Heart right ventricle (tissue), 16 donors: ENCODE measurements around the gene TMEM267. TPM values are rescaled to one million over a fixed set of nuclear protein-coding genes. Genes with fewer than 3 reads are reported as not detected.

Source experiments
- ATAC-seq, 8 donors: fragments of 200-7000 bp; cut with Tn5 transposase; one replicate each; pipeline ENCODE4 v1.9.1; 2020; ENCODE audit warnings: mild to moderate bottlenecking in 8 of 8, moderate library complexity in 8 of 8, moderate number of reproducible peaks in 1 of 8
- DNase-seq, 2 donors: peaks; one replicate each; pipeline ENCODE4 v3.0.0-alpha.2; 2020
- H3K27ac ChIP-seq, 10 donors: fragments of 200-600 bp; sonication (generic) in 2 of 10; one replicate each; pipeline versions ENCODE4 v1.5.0 to v1.8.0; 2020 to 2022; ENCODE audit warnings: mild to moderate bottlenecking in 3 of 10
- H3K27me3 ChIP-seq, 7 donors: fragments of 200-600 bp; one replicate each; pipeline ENCODE4 v1.8.0; 2021 to 2022; ENCODE audit warnings: mild to moderate bottlenecking in 2 of 7
- H3K36me3 ChIP-seq, 9 donors: fragments of 200-600 bp; sonication (generic) in 1 of 9; one replicate each; pipeline versions ENCODE4 v1.5.0 to v1.8.0; 2020 to 2022; ENCODE audit warnings: mild to moderate bottlenecking in 2 of 9
- H3K4me1 ChIP-seq, 9 donors: fragments of 200-600 bp; sonication (generic) in 1 of 9; one replicate each; pipeline versions ENCODE4 v1.5.0 to v1.8.0; 2020 to 2022; ENCODE audit warnings: mild to moderate bottlenecking in 4 of 9
- H3K4me3 ChIP-seq, 10 donors: fragments of 200-600 bp; sonication (generic) in 2 of 10; one replicate each; pipeline versions ENCODE4 v1.5.0 to v1.8.0; 2020 to 2022; ENCODE audit warnings: mild to moderate bottlenecking in 7 of 10, moderate library complexity in 2 of 10
- H3K9me3 ChIP-seq, 11 donors: fragments of 200-600 bp in 10 of 11; sonication (generic) in 2 of 11; one replicate each; pipeline versions ENCODE4 v1.5.0 to v1.8.0; 2013 to 2022; ENCODE audit warnings: mild to moderate bottlenecking in 2 of 11, control low read depth in 1 of 11, moderate library complexity in 1 of 11
- CTCF ChIP-seq, 9 donors: fragments of 200-600 bp; sonication (generic) in 2 of 9; IDR thresholded peaks; one replicate each; pipeline versions ENCODE4 v1.5.0 to v1.8.0; 2021 to 2022; ENCODE audit warnings: antibody characterized with exemption in 9 of 9, mild to moderate bottlenecking in 5 of 9, moderate library complexity in 1 of 9
- WGBS, 2 donors: extraction: QIAGEN DNeasy Blood & Tissue Kit; methylation state at CpG; one replicate each; pipeline ENCODE4 v1.1.7; 2013; ENCODE audit warnings: inconsistent platforms in 1 of 2; 5-methylcytosine and 5-hydroxymethylcytosine counted together
- intact Hi-C, 10 donors: fragments of 100-400 bp; cut with DNase I; formaldehyde crosslinking; loops; one replicate each; pipeline versions ENCODE4 v1.11.1 to v1.14.2; 2022
- long read RNA-seq, 3 donors: library from polyadenylated mRNA; unstranded; transcript quantifications; one replicate each; pipeline ENCODE4 v2.0.0, GENCODE V29; 2020 to 2021
- polyA plus RNA-seq, 2 donors: library from polyadenylated mRNA; stranded (reverse); fragments of 200-250 nt; gene quantifications; one replicate each; pipeline ENCODE4 v1.2.3, GENCODE V29; 2013
- total RNA-seq, 10 donors: library from RNA; stranded (reverse); fragmentation: NEBNext Ultra II Directional in 3 of 10; extraction: Animal tissue kit (Norgen Biotek cat#: 25700) in 3 of 10; gene quantifications; one replicate each; pipeline versions ENCODE4 v1.2.1 to v1.2.4, GENCODE V29; 2021 to 2023
- donor health status: Arrhythmogenic right ventricular cardiomyopathy.
- donor health status: ischemic (EF 13 %, LVEDD 7.1; RV severe dilation, severe dysfunction).
- donor health status: healthy with polysubstance abuse.
- donor health status: DM: no; HTN: yes; CAD: no.
- donor health status: DM: no; HTN: no; CAD: no.
- donor health status: ischemic (EF 25% LVEDD 6.9; RV normal size, moderate dysfunction).
- donor health status: ischemic (EF 25% LVEDD 5.7; RV mildly dilated, moderate dysfunction).
- donor health status: healthy.
- donor health status: DM: yes; HTN: yes; CAD: no.
- donor health status: Ischemic cardiomyopathy.
- donor health status: ischemic (EF 35%, LVEDD 5.7; RV mildly dilated, moderate dysfunction).
- donor health status: nonischemic (EF 11% LVEDD 7.7; RV severe dilation, severe dysfunction).
- donor health status: DM: yes; HTN: yes; CAD: no.
- donor health status: PGD.
- donor health status: ischemic (EF 29% LVEDD 5.4; RV normal size, mild dysfunction).
- donor health status: nonischemic (EF 23%, LVEDD 6.1; RV moderate dilation, normal function).

Gene TMEM267
- total RNA-seq, result 10 to 100 TPM in 1 of 10 donors, 1 to 10 TPM in 9; 4.2 to 10.3 (median 5.6) TPM
- polyA plus RNA-seq, result 1 to 10 TPM; 5.2 to 9.6 TPM
- long read RNA-seq, donor 1, transcript TMEM267-201 (3 exons, 2,338 nt), result major isoform, 9 of 18 reads
- long read RNA-seq, donor 1, partial matches to known transcripts, result 2 of 18 reads
- long read RNA-seq, donor 1, other reads (novel, unspliced or antisense), result 5 of 18 reads
- long read RNA-seq, donor 2, transcript TMEM267-201 (3 exons, 2,338 nt), result major isoform, 11 of 19 reads
- long read RNA-seq, donor 2, partial matches to known transcripts, result 2 of 19 reads
- long read RNA-seq, donor 2, other reads (novel, unspliced or antisense), result 4 of 19 reads
- long read RNA-seq, donor 3, transcript TMEM267-201 (3 exons, 2,338 nt), result major isoform, 38 of 56 reads
- long read RNA-seq, donor 3, partial matches to known transcripts, result 8 of 56 reads
- long read RNA-seq, donor 3, other reads (novel, unspliced or antisense), result 6 of 56 reads

- Histone ChIP-seq H3K4me1 (peaks cover 0 to 29% (median 15%) of the 10 kb centered on the region in 9 donors), H3K27me3 (no peaks in the 10 kb centered on the region), H3K27ac (peak within 1 kb of the TSS; percentile 94 to 99 (median 97)), H3K36me3 (peaks cover 0 to 6% (median 0%) of the 10 kb centered on the region in 9 donors), H3K9me3 (no peaks in the 10 kb centered on the region), H3K4me3 (peak within 1 kb of the TSS; percentile 65 to 100 (median 79))
- ATAC-seq (peak; percentile 98 to 99 (median 99)), DNase-seq (peak; percentile 92 to 93)
- intact Hi-C loops, result loop anchor here in 6 of 10 donors (1.0 to 10.0 kb wide), 8 partner anchors 31 to 379 kb away; partner anchors contain the start of genes HMGCS1 (in 6 of the 6), C5orf34 (in 3 of the 6), PAIP1 (in 2 of the 6) and NNT (in 1 of the 6)
- WGBS, 2 donors, result 0% methylated on average over 62 of the region's 62 CpGs
- TF ChIP-seq CTCF (IDR thresholded peaks at IDR 0.05), result no peak
Observed at GRCh38 chr5:43483298-43484105, at the start of gene TMEM267. Gene TMEM267 (minus strand): TSS chr5:43483865. CDS start chr5:43453969, 29,896 bp downstream.

GRCh38 chr5:43530648-43531047 lies 47.0 kb upstream of the TMEM267 start:
- no peak for DNase-seq
- no peak overlapping the region for H3K4me3 ChIP-seq
- TF ChIP-seq CTCF (IDR thresholded peaks at IDR 0.05), result no peak
- no peak overlapping the region for H3K27ac ChIP-seq
- intact Hi-C loops, result no loop called here
- WGBS, 2 donors, result 94 to 99% methylated on average over 2 of the region's 2 CpGs
- peaks cover 0 to 100% (median 68%) of the 10 kb centered on the region in 9 donors for H3K36me3 ChIP-seq
- no peaks in the 10 kb centered on the region for H3K27me3 ChIP-seq
- H3K9me3 ChIP-seq, result no peaks in the 10 kb centered on the region
- no peak for ATAC-seq
- no peaks in the 10 kb centered on the region for H3K4me1 ChIP-seq

- no peaks in the 10 kb centered on the region for H3K4me1 ChIP-seq
- H3K36me3 ChIP-seq, result peaks cover 0 to 58% (median 23%) of the 10 kb centered on the region in 9 donors
- intact Hi-C loops, result no loop called here
- ATAC-seq, result no peak
- no peaks in the 10 kb centered on the region for H3K9me3 ChIP-seq
- H3K27ac ChIP-seq, result no peak overlapping the region
- no peak for TF ChIP-seq CTCF (IDR thresholded peaks at IDR 0.05)
- H3K4me3 ChIP-seq, result no peak overlapping the region
- WGBS, 2 donors, result 65% methylated on average over 2 of the region's 2 CpGs
- DNase-seq, result no peak
- H3K27me3 ChIP-seq, result no peaks in the 10 kb centered on the region
Observed at GRCh38 chr5:43523662-43524072, 40.0 kb upstream of the TMEM267 start.

- WGBS, 2 donors, result 97 to 98% methylated on average over 1 of the region's 1 CpG
- Histone ChIP-seq H3K9me3 (no peaks in the 10 kb centered on the region), H3K27me3 (no peaks in the 10 kb centered on the region), H3K36me3 (peaks cover 0 to 28% (median 8%) of the 10 kb centered on the region in 9 donors), H3K4me1 (peaks cover 0 to 6% (median 3%) of the 10 kb centered on the region in 9 donors), H3K27ac (no peak overlapping the region), H3K4me3 (no peak overlapping the region)
- ATAC-seq (no peak), DNase-seq (no peak)
- no peak for TF ChIP-seq CTCF (IDR thresholded peaks at IDR 0.05)
- intact Hi-C loops, result no loop called here
Observed at GRCh38 chr5:43520615-43521014, 37.0 kb upstream of the TMEM267 start.
